GM12874 (cell line): ENCODE data around the gene MRPS26.

Experiments used
- CTCF ChIP-seq: IDR thresholded peaks from 2 replicates; pipeline ENCODE4 v1.5.1; 2011; ENCODE audit warnings: low read depth, mild to moderate bottlenecking, control low read depth, low read length, moderate library complexity; ENCODE audit not compliant: insufficient read depth

MRPS26 gene

GRCh38 chr20:3045816-3046676 is at the start of gene MRPS26:
MRPS26 (plus strand) TSS chr20:3046052; CDS start chr20:3046069, 17 bp downstream.
- TF ChIP-seq CTCF: no peak

- no peak for TF ChIP-seq CTCF
These were observed 47.1 kb upstream of the MRPS26 start for GRCh38 chr20:2998728-2999127.

- TF ChIP-seq CTCF: peak; percentile 42; the same call in 1 of the 2 replicates
These were observed 44.9 kb upstream of the MRPS26 start for GRCh38 chr20:3000852-3001523.

GRCh38 chr20:3003416-3003815 is 42.4 kb upstream of the MRPS26 start:
- no peak for TF ChIP-seq CTCF

GRCh38 chr20:3010985-3011723 is 34.7 kb upstream of the MRPS26 start:
- TF ChIP-seq CTCF: no peak

GRCh38 chr20:3011752-3012151 is 34.1 kb upstream of the MRPS26 start:
- TF ChIP-seq CTCF: no peak

GRCh38 chr20:3013771-3014170 is 32.1 kb upstream of the MRPS26 start:
- no peak for TF ChIP-seq CTCF
